Peyer's patch (tissue), 4 donors: ENCODE results near the gene HOXA4. TPM values are rescaled to one million over a fixed set of nuclear protein-coding genes. Genes with fewer than 3 reads are reported as not detected.

ENCODE experiments used
- DNase-seq, 3 donors: peaks; one replicate each; pipeline ENCODE4 v3.0.0-alpha.2; 2017 to 2019
- H3K27ac ChIP-seq, 4 donors: fragments of 200-600 bp; sonication (generic); one replicate each; pipeline ENCODE4 v1.5.1; 2016 to 2019
- H3K27me3 ChIP-seq, 2 donors: fragments of 200-600 bp; sonication (generic); one replicate each; pipeline ENCODE4 v1.5.1; 2019
- H3K36me3 ChIP-seq, 3 donors: fragments of 200-600 bp; sonication (generic); one replicate each; pipeline ENCODE4 v1.5.1; 2016 to 2019
- H3K4me1 ChIP-seq, 4 donors: fragments of 200-600 bp; sonication (generic); one replicate each; pipeline ENCODE4 v1.5.1; 2016 to 2019
- H3K4me3 ChIP-seq, 4 donors: fragments of 200-600 bp; sonication (generic); 1 replicate in 3 of 4; 2 replicates in 1 of 4; pipeline ENCODE4 v1.5.1; 2016 to 2019; ENCODE audit warnings: mild to moderate bottlenecking in 1 of 4
- H3K9me3 ChIP-seq, 4 donors: fragments of 200-600 bp; sonication (generic); one replicate each; pipeline ENCODE4 v1.5.1; 2016 to 2019; ENCODE audit warnings: mild to moderate bottlenecking in 1 of 4
- CTCF ChIP-seq, 6 experiments: fragments of 450-650 bp in 4 of 6; fragments of 200-600 bp in 2 of 6; sonication (generic) in 1 of 6; IDR thresholded peaks; one replicate each; pipeline ENCODE4 v1.5.1; 2017 to 2019; ENCODE audit warnings: antibody characterized with exemption in 6 of 6, mild to moderate bottlenecking in 3 of 6, moderate library complexity in 1 of 6
- POLR2A ChIP-seq, 2 donors: fragments of 450-650 bp; IDR thresholded peaks; one replicate each; pipeline ENCODE4 v1.5.1; 2017; ENCODE audit warnings: antibody characterized with exemption in 2 of 2, mild to moderate bottlenecking in 2 of 2, moderate library complexity in 2 of 2
- total RNA-seq, 4 donors: library from RNA; depleted of rRNA; stranded (reverse); fragments of >200 nt; gene quantifications; one replicate each; pipeline ENCODE4 v1.1.0, GENCODE V29; 2016

The HOXA4 gene
- total RNA-seq, 4 donors from 2014 or later: 2.6 to 11.5 (median 5.9) TPM

- TF ChIP-seq POLR2A (IDR thresholded peaks at IDR 0.05) (no peak), CTCF (IDR thresholded peaks at IDR 0.05) (no peak)
- Histone ChIP-seq H3K36me3 (no peaks in the 10 kb centered on the region), H3K9me3 (no peaks in the 10 kb centered on the region), H3K27ac (peak overlapping the region; percentile 56 to 93 (median 74)), H3K27me3 (no peaks in the 10 kb centered on the region), H3K4me3 (peak overlapping the region; percentile 21 to 66 (median 37)), H3K4me1 (peaks cover 0 to 23% (median 5%) of the 10 kb centered on the region in 4 donors)
- DNase-seq: peak in 2 of 3 donors; percentile 50 to 70
Measured at GRCh38 chr7:27101171-27101956, 29.2 kb downstream of the HOXA4 start.

DNA sequence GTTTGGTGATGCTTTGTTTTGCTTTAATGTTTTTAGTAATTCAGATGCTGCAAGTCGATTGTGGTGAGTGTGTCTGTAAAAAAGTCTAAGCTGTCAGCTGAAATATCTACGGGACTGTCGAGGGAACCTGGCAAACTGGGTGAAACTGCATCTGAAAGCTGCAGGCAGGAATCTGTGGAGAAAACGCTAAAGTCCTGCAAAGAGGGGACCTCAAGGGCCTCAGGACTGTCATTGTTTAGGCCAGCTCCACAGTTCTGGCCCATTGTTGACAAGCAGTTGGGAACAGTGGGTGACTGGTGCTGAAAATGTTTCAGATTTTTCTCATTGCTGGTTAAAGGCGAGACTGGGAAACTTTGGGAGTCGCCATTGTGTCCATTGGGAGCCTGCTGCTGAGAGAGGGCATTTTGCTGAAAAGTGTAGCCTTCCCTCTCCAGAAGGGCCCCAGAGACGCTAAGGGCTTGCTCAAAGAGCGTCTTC lies 29.8 kb downstream of the HOXA4 start:
- Histone ChIP-seq H3K27me3 (no peaks in the 10 kb centered on the region), H3K27ac (peak overlapping the region; percentile 56 to 93 (median 74)), H3K9me3 (no peaks in the 10 kb centered on the region), H3K4me3 (peak overlapping the region in 2 of 4 donors; percentile 52 to 66), H3K4me1 (peaks cover 0 to 23% (median 5%) of the 10 kb centered on the region in 4 donors), H3K36me3 (no peaks in the 10 kb centered on the region)
- DNase-seq: no peak
- TF ChIP-seq POLR2A (IDR thresholded peaks at IDR 0.05) (no peak), CTCF (IDR thresholded peaks at IDR 0.05) (no peak)

DNA sequence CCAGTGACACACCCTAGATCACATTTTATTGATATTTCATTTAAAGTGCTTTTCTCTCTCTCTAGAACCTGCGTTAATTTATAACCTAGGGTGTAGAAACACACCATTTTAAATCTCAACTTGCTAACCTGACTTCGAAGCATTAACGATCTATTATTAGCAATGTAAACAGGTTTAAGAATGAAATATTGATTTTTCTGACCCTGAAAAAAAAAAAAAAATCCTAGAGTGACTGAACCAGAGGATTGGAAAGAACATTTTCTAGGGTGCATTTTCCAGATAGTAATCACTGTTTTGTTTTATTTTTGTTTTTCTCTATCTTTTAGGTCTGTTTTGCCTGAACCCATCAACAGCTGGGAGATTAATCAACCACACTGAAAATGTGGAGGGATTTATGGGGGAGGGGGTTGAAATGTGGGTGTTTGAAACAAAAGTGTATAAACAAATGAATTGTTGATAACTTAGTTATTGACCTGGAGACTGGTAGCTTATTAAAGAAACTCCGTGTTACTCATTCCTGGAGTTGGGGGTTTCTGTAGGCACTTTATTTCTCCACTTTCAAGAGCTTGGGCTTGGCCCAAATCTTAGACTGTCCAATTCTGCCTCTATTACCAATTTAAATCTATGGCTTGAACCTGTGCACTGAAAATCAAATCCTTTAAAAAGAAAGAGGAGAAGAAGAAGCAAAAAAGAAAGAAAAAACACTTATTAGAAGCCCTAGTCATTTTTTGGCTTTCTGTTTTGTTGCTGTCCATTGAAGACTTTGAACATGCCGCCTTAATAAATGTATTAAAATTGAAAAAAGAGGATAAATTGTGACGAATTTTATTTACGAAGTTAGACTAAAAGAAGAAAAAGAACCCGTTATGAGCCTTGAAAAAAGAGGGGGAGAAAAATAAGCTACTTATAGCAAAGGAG lies 30.8 kb downstream of the HOXA4 start:
- Histone ChIP-seq H3K4me1 (peaks cover 0 to 30% (median 5%) of the 10 kb centered on the region in 4 donors), H3K9me3 (no peaks in the 10 kb centered on the region), H3K4me3 (peak overlapping the region in 2 of 4 donors; percentile 75 to 82), H3K27me3 (no peaks in the 10 kb centered on the region), H3K27ac (peak overlapping the region; percentile 47 to 93 (median 78)), H3K36me3 (no peaks in the 10 kb centered on the region)
- no peak for DNase-seq
- no peak for TF ChIP-seq POLR2A (IDR thresholded peaks at IDR 0.05)
- TF ChIP-seq CTCF (IDR thresholded peaks at IDR 0.05): no peak

DNA sequence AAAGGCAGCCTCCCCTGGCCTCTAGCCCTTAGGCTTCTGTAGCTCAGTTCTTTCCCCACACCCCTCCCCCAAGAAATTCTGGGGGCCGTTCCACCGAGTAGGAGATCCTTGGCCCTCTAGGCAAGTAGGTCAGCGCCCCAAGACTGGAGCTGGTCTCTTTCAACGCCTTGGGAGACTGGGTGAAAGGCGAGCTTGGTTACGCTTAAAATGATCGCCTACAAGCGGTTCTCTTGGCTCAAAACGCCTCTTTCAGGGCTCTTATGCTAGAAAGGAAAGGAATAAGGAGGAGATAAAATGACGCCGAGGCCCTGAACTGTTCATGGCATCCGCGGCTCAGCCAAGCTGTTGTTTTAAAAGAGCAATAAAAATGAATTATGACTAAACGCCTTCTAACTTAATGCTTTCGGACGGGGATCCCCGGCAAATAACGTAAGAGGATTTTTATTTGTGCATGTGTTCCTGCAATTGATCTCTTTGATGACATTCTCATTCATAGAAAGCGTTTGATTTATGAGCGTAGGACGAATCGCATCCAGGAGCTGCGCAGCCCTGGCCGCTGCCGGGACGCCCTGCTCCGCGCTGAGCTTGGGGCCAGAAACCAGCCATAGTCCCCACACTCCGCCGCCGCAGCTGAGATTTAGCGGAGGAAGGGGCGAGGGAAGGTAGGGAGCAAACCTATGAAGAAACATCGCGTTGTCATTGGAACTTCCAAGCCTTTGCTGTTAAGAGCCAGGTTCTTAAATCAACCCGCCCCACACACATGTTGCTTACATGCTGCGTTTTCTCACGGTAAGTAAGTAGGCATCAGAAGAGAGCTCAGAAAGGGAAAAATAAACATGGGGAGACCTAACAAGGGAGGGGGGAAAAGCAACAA lies 31.7 kb downstream of the HOXA4 start:
- peak in 1 of 2 donors; percentile 48 for TF ChIP-seq POLR2A (IDR thresholded peaks at IDR 0.05)
- TF ChIP-seq CTCF (IDR thresholded peaks at IDR 0.05): no peak
- Histone ChIP-seq H3K4me3 (peak overlapping the region; percentile 9 to 82 (median 46)), H3K9me3 (no peaks in the 10 kb centered on the region), H3K27me3 (no peaks in the 10 kb centered on the region), H3K4me1 (peaks cover 0 to 30% (median 5%) of the 10 kb centered on the region in 4 donors), H3K36me3 (no peaks in the 10 kb centered on the region), H3K27ac (peak overlapping the region; percentile 47 to 93 (median 78))
- DNase-seq: peak in 2 of 3 donors; percentile 73 to 74
